HPDE6-E6E7 (cell line): ENCODE results near the gene RAI1.
"Not testable (repeated sequence)": the region's sequence is repeated elsewhere in the genome, so short reads cannot be mapped to it uniquely, and the experiment has no call there.

ENCODE experiments used
- DNase-seq: peaks from one replicate; pipeline ENCODE4 v3.0.0; 2011; ENCODE audit warnings: missing footprints; ENCODE audit errors: extremely low spot score

The RAI1 gene

GRCh38 chr17:17798573-17799255 lies 117.5 kb downstream of the RAI1 start:
- no peak for DNase-seq

GRCh38 chr17:17800504-17801021 lies 119.3 kb downstream of the RAI1 start:
- no peak for DNase-seq

GRCh38 chr17:17801800-17802481 lies 120.7 kb downstream of the RAI1 start:
- DNase-seq: no peak

GRCh38 chr17:17804007-17804406 lies 122.7 kb downstream of the RAI1 start:
- DNase-seq: no peak

GRCh38 chr17:17805575-17805974 lies 124.3 kb downstream of the RAI1 start:
- DNase-seq: no peak

GRCh38 chr17:17806035-17806434 lies 124.8 kb downstream of the RAI1 start:
- no peak for DNase-seq

- no peak for DNase-seq
Measured at GRCh38 chr17:17806611-17807274, 125.5 kb downstream of the RAI1 start.

GRCh38 chr17:17807440-17807839 lies 126.2 kb downstream of the RAI1 start:
- DNase-seq: no peak

GRCh38 chr17:17808200-17808599 lies 126.9 kb downstream of the RAI1 start:
- DNase-seq: not testable (repeated sequence)

- no peak for DNase-seq
Measured at GRCh38 chr17:17808706-17809432, 127.6 kb downstream of the RAI1 start.

GRCh38 chr17:17809531-17810083 lies 128.3 kb downstream of the RAI1 start:
- no peak for DNase-seq

- no peak for DNase-seq
Measured at GRCh38 chr17:17810084-17810894, 129.0 kb downstream of the RAI1 start.

- no peak for DNase-seq
Measured at GRCh38 chr17:17810895-17811248, 129.6 kb downstream of the RAI1 start.

GRCh38 chr17:17811381-17812210 lies 130.3 kb downstream of the RAI1 start:
- no peak for DNase-seq

GRCh38 chr17:17812211-17813054 lies 131.2 kb downstream of the RAI1 start:
- no peak for DNase-seq

GRCh38 chr17:17813055-17813724 lies 131.9 kb downstream of the RAI1 start:
- no peak for DNase-seq

- DNase-seq: no peak
Measured at GRCh38 chr17:17813725-17814095, 132.5 kb downstream of the RAI1 start.
